K562 (cell line): Measurements from ENCODE around the gene BRICD5. TPM values are rescaled to one million over a fixed set of nuclear protein-coding genes. Genes with fewer than 3 reads are reported as not detected.

Experiments
- ATAC-seq: fragments of 200-7000 bp; cut with Tn5 transposase; 3 replicates; pipeline ENCODE4 v1.9.1; 2020; ENCODE audit warnings: moderate library complexity
- BruUV-seq: library from RNA; stranded (reverse); fragments of 400-500 nt; replicated peaks from 2 replicates; lab custom pipeline; 2021; lab: Mats Ljungman, UMichigan
- CTCF ChIA-PET: fragments of 300-600 bp; formaldehyde crosslinking; extraction: SDS; loops from one replicate; lab custom pipeline; 2021; ENCODE audit warnings: low intra/inter-chr PET ratio; lab: Yijun Ruan, JAX
- POLR2A ChIA-PET: fragments of 300-600, 350-650 bp; sonication (Branson Sonifier 250); formaldehyde crosslinking; extraction: SDS; loops from one replicate; lab custom pipeline; 2021; ENCODE audit warnings: antibody characterized with exemption, inconsistent platforms; lab: Yijun Ruan, JAX
- DNase-seq, 4 experiments: peaks; one replicate each; pipeline versions ENCODE4 v3.0.0 to v3.0.0-alpha.2; 2011 to 2018; ENCODE audit warnings: low spot score in 3 of 4, mixed read lengths in 3 of 4; ENCODE audit errors: extremely low read depth in 1 of 4
- FAIRE-seq: peaks from 2 replicates; lab custom pipeline; 2011; peaks lifted over from hg19 to GRCh38; lab: Jason Lieb, UNC
- H2AFZ ChIP-seq: 2 replicates; pipeline ENCODE4 v1.6.0; 2011; ENCODE audit warnings: low read depth, low read length, control low read depth, inconsistent platforms
- H3K27ac ChIP-seq: fragments of 200-600 bp; 3 replicates; pipeline ENCODE4 v1.8.0; 2011; ENCODE audit warnings: low read depth, mild to moderate bottlenecking, control low read depth, inconsistent platforms, low read length, moderate library complexity, mixed read lengths; ENCODE audit errors: extremely low read depth
- H3K27me3 ChIP-seq, 2 experiments: fragments of 300-600 bp in 1 of 2; 2 replicates in 1 of 2; 3 replicates in 1 of 2; pipeline versions ENCODE4 v1.6.0 to v1.8.0; 2011; ENCODE audit warnings: inconsistent platforms in 2 of 2, low read length in 2 of 2, mild to moderate bottlenecking in 1 of 2, mixed read lengths in 1 of 2, moderate library complexity in 1 of 2; ENCODE audit not compliant: control insufficient read depth in 2 of 2, insufficient read depth in 2 of 2
- H3K36me3 ChIP-seq: fragments of 300-600 bp; 3 replicates; pipeline ENCODE4 v1.8.0; 2011; ENCODE audit warnings: mild to moderate bottlenecking, low read length, inconsistent platforms; ENCODE audit not compliant: control insufficient read depth, insufficient read depth
- H3K4me1 ChIP-seq, 2 experiments: fragments of 200-600 bp in 1 of 2; replicated peaks in 1 of 2; 2 replicates in 1 of 2; 3 replicates in 1 of 2; pipeline versions ENCODE4 v1.5.1 to v1.8.0; 2011; ENCODE audit warnings: inconsistent platforms in 2 of 2, low read length in 2 of 2, mild to moderate bottlenecking in 1 of 2, mixed read lengths in 1 of 2, moderate library complexity in 1 of 2; ENCODE audit not compliant: control insufficient read depth in 2 of 2, insufficient read depth in 2 of 2
- H3K4me2 ChIP-seq: 2 replicates; pipeline ENCODE4 v1.6.1; 2011; ENCODE audit warnings: low read length, control low read depth, inconsistent platforms, mixed read lengths; ENCODE audit not compliant: insufficient read depth
- H3K4me3 ChIP-seq: fragments of 200-600 bp; sonication (generic), shearing (Covaris generic); 2 replicates; pipeline ENCODE4 v1.5.1; 2016; ENCODE audit warnings: control low read depth, inconsistent platforms
- H3K79me2 ChIP-seq: fragments of 200-600 bp; 3 replicates; pipeline ENCODE4 v1.8.0; 2011; ENCODE audit warnings: low read length, inconsistent platforms; ENCODE audit not compliant: control insufficient read depth, insufficient read depth
- H3K9ac ChIP-seq, 2 experiments: 2 replicates each; pipeline versions ENCODE4 v1.6.0 to v1.6.1; 2011; ENCODE audit warnings: low read depth in 2 of 2, low read length in 2 of 2, control low read depth in 1 of 2, inconsistent platforms in 1 of 2, mild to moderate bottlenecking in 1 of 2, mixed read lengths in 1 of 2; ENCODE audit not compliant: insufficient read depth in 1 of 2
- H3K9me1 ChIP-seq: one replicate; pipeline ENCODE4 v1.6.0; 2011; ENCODE audit warnings: inconsistent platforms, mild to moderate bottlenecking, low read length, moderate library complexity; ENCODE audit not compliant: control insufficient read depth, insufficient read depth
- H3K9me3 ChIP-seq: replicated peaks from 2 replicates; pipeline ENCODE4 v1.5.1; 2011; ENCODE audit warnings: low read depth, low read length, inconsistent platforms; ENCODE audit not compliant: control insufficient read depth, insufficient read depth
- H4K20me1 ChIP-seq: replicated peaks from 2 replicates; pipeline ENCODE4 v1.6.1; 2011; ENCODE audit warnings: low read length, inconsistent platforms, mixed read lengths; ENCODE audit not compliant: control insufficient read depth, insufficient read depth
- C11orf30 ChIP-seq: fragments of 450-650 bp; IDR thresholded peaks from 2 replicates; pipeline ENCODE4 v1.6.1; 2016; ENCODE audit warnings: low read depth, mild to moderate bottlenecking
- CEBPG ChIP-seq, 3 experiments: fragments of 200-800 bp in 1 of 3; sonication (Bioruptor generic) in 1 of 3; sonication (generic) in 1 of 3; formaldehyde crosslinking in 1 of 3; IDR thresholded peaks in 2 of 3; conservative IDR thresholded peaks in 1 of 3; 2 replicates each; pipeline versions ENCODE4 v1.6.1 to v1.8.0; 2016 to 2022; ENCODE audit warnings: missing compliant biosample characterization in 2 of 3, missing genetic modification characterization in 2 of 3, mild to moderate bottlenecking in 1 of 3, missing genetic modification reagents in 1 of 3
- E4F1 ChIP-seq: fragments of 250-450 bp; sonication (Bioruptor Pico); IDR thresholded peaks from 2 replicates; pipeline ENCODE4 v1.5.0; 2021; ENCODE audit warnings: mild to moderate bottlenecking, borderline replicate concordance
- ESRRB ChIP-seq: fragments of 250-450 bp; sonication (Bioruptor Pico); IDR thresholded peaks from 2 replicates; pipeline ENCODE4 v1.5.0; 2020; ENCODE audit warnings: mild to moderate bottlenecking, moderate library complexity, borderline replicate concordance
- FOXA1 ChIP-seq: fragments of 450-650 bp; IDR thresholded peaks from 2 replicates; pipeline ENCODE4 v1.6.1; 2016; ENCODE audit warnings: mild to moderate bottlenecking, borderline replicate concordance
- FOXM1 ChIP-seq, 2 experiments: fragments of 450-650 bp in 1 of 2; sonication (generic) in 1 of 2; formaldehyde crosslinking in 1 of 2; IDR thresholded peaks; 2 replicates each; pipeline versions ENCODE4 v1.6.1 to v1.9.0; 2017 to 2022; ENCODE audit warnings: low read depth in 2 of 2, mild to moderate bottlenecking in 2 of 2, missing genetic modification reagents in 1 of 2, moderate library complexity in 1 of 2
- HMGN3 ChIP-seq: IDR thresholded peaks from 2 replicates; pipeline ENCODE4 v1.6.1; 2011; ENCODE audit warnings: borderline replicate concordance, low read depth, mild to moderate bottlenecking, mixed read lengths, low read length; ENCODE audit not compliant: insufficient read length; ENCODE audit errors: extremely low read depth
- HNRNPL ChIP-seq: fragments of 200-400 bp; formaldehyde crosslinking; IDR thresholded peaks from 2 replicates; pipeline ENCODE4 v1.6.1; 2017; ENCODE audit warnings: low read depth, mild to moderate bottlenecking, low read length
- MYNN ChIP-seq, 2 experiments: sonication (generic); formaldehyde crosslinking in 1 of 2; IDR thresholded peaks; 2 replicates each; pipeline versions ENCODE4 v1.5.0 to v1.6.1; 2016 to 2020; ENCODE audit warnings: antibody characterized with exemption in 1 of 2, missing genetic modification reagents in 1 of 2
- POLR2A ChIP-seq: fragments of 450-650 bp; conservative IDR thresholded peaks from 2 replicates; pipeline ENCODE4 v1.6.1; 2016
- RBFOX2 ChIP-seq: fragments of 200-400 bp; formaldehyde crosslinking; IDR thresholded peaks from 2 replicates; pipeline ENCODE4 v1.6.1; 2017; ENCODE audit warnings: low read depth, mild to moderate bottlenecking, low read length, moderate library complexity
- RBM14 ChIP-seq: fragments of 200-400 bp; formaldehyde crosslinking; IDR thresholded peaks from 2 replicates; pipeline ENCODE4 v1.6.1; 2018; ENCODE audit warnings: low read depth, mild to moderate bottlenecking, low read length, moderate library complexity, borderline replicate concordance; ENCODE audit not compliant: insufficient read depth
- SUPT5H ChIP-seq: fragments of 450-650 bp; IDR thresholded peaks from 2 replicates; pipeline ENCODE4 v1.6.1; 2016
- ZNF146 ChIP-seq: IDR thresholded peaks from one replicate; pipeline ENCODE4 v1.6.1; 2018; ENCODE audit warnings: missing compliant biosample characterization; ENCODE audit not compliant: unreplicated experiment
- WGBS: fragments of 100-300 bp; shearing (Covaris generic); methylation state at CpG from one replicate; pipeline ENCODE4 v1.1.6; 2016; ENCODE audit warnings: low coverage, mixed read lengths; ENCODE audit not compliant: insufficient coverage; ENCODE audit errors: missing lambda C conversion rate; 5-methylcytosine and 5-hydroxymethylcytosine counted together
- in situ Hi-C: fragments of 300-500 bp; cut with MboI; formaldehyde crosslinking; loops from 4 replicates; pipeline ENCODE4 v1.15.0; 2018; ENCODE audit warnings: inconsistent platforms, mixed read lengths
- intact Hi-C: fragments of 100-400 bp; cut with micrococcal nuclease; formaldehyde crosslinking; loops from 2 replicates; pipeline ENCODE4 v1.14.2; 2022
- polyA plus RNA-seq, 8 experiments: library from polyadenylated mRNA; depleted of rRNA in 4 of 8; stranded (reverse) in 5 of 8; unstranded in 3 of 8; fragments of >200 nt; fragmentation: Nextera tagmentation in 2 of 8; fragmentation: Illumina TruSeq in 1 of 8; extraction: Ambion mirVana in 2 of 8; extraction: Trizol in 1 of 8; gene quantifications; 2 replicates each; pipeline versions ENCODE4 v1.2.1 to v1.2.3, GENCODE V29; 2011 to 2014; ENCODE audit warnings: inconsistent platforms in 1 of 8, missing spikeins in 1 of 8
- total RNA-seq, 7 experiments: library from RNA; depleted of rRNA in 6 of 7; stranded (reverse); fragments of >200 nt in 6 of 7; fragmentation: Illumina TruSeq in 2 of 7; extraction: Trizol in 2 of 7; gene quantifications; 2 replicates each; pipeline versions ENCODE4 v1.2.1 to v1.2.3, GENCODE V29; 2011 to 2021; ENCODE audit warnings: low replicate concordance in 1 of 7

Gene BRICD5
- total and polyA plus RNA-seq, 9 of the 15 experiments (the other 6 are each of a cell fraction or from before 2014, with no cell fraction given), result 0.24 to 15.1 (median 2.4) TPM; not detected in 1

- peaks cover 0 to 55% of the 10 kb centered on the region in 2 experiments; a peak in 2 of 5 replicates for H3K4me1 ChIP-seq
- no peak overlapping the region for H3K4me2 ChIP-seq
- H3K9ac ChIP-seq, result no peak overlapping the region
- no peak overlapping the region for H3K4me3 ChIP-seq
- H3K36me3 ChIP-seq, result peaks cover 69% of the 10 kb centered on the region; the same call in 2 of the 3 replicates
- H3K79me2 ChIP-seq, result no peaks in the 10 kb centered on the region
- H4K20me1 ChIP-seq, result no peaks in the 10 kb centered on the region
- H3K9me1 ChIP-seq, result no peaks in the 10 kb centered on the region
- ATAC-seq (no peak), FAIRE-seq (no peak), DNase-seq (no peak)
- in situ Hi-C loops (no loop called here), intact Hi-C loops (no loop called here)
- no peaks in the 10 kb centered on the region for H3K9me3 ChIP-seq
- BruUV-seq, result no TSS peak
- ChIA-PET POLR2A (interaction anchor here (1.2 to 2.6 kb wide), 2 partner anchors 10 to 14 kb away, joined by 3 to 20 read pairs; no protein-coding TSS in a partner anchor), CTCF (no interaction called here)
- no peak overlapping the region for H2AFZ ChIP-seq
- peak; percentile 63; the same call in 1 of the 2 replicates for TF ChIP-seq SUPT5H
- peak; percentile 8; the same call in 1 of the 2 replicates for TF ChIP-seq RBFOX2
- TF ChIP-seq HMGN3, result peak; percentile 35
- TF ChIP-seq MYNN (IDR thresholded peaks at IDR 0.05), result 0 out of 2 replicates have a peak, but pooled peaks have one; percentile 10
- TF ChIP-seq MYNN (CRISPR knock-in tag; IDR thresholded peaks at IDR 0.05), result no peak
- 0 out of 2 replicates have a peak, but pooled peaks have one; percentile 59 for TF ChIP-seq RBM14
- no peak for TF ChIP-seq FOXM1 (IDR thresholded peaks at IDR 0.05; ENCODE audit: low read depth)
- no peak for TF ChIP-seq FOXM1 (CRISPR knock-in tag; IDR thresholded peaks at IDR 0.05; ENCODE audit: low read depth)
- no peak for TF ChIP-seq C11orf30
- TF ChIP-seq HNRNPL, result 0 out of 2 replicates have a peak, but pooled peaks have one; percentile 14
- 0 out of 2 replicates have a peak, but pooled peaks have one; percentile 3 for TF ChIP-seq E4F1
- peak; percentile 50 for TF ChIP-seq POLR2A
- no peak for TF ChIP-seq ESRRB (CRISPR knock-in tag)
- no peak for TF ChIP-seq CEBPG (CRISPR knock-in tag; IDR thresholded peaks at IDR 0.05)
- TF ChIP-seq CEBPG (tag; conservative IDR thresholded peaks at IDR 0.05 in 1 of 2, IDR thresholded peaks at IDR 0.05 in 1 of 2), result no peak
- TF ChIP-seq ZNF146 (CRISPR knock-in tag), result no peak
- TF ChIP-seq FOXA1, result no peak
- H3K27me3 ChIP-seq, result no peaks in the 10 kb centered on the region
- H3K27ac ChIP-seq, result no peak overlapping the region
- 87% methylated on average over 17 of the region's 19 CpGs for WGBS
Measured at GRCh38 chr16:2235695-2236336, 25.2 kb upstream of the BRICD5 start.
